ENCODE data around the gene FBLN5.
"Not testable (repeated sequence)": the region's sequence is repeated elsewhere in the genome, so short reads cannot be mapped to it uniquely, and the experiment has no call there.

Gene FBLN5

GRCh38 chr14:91904483-91904882 is 43.0 kb downstream of the FBLN5 start:
- no peak for DNase-seq

DNA sequence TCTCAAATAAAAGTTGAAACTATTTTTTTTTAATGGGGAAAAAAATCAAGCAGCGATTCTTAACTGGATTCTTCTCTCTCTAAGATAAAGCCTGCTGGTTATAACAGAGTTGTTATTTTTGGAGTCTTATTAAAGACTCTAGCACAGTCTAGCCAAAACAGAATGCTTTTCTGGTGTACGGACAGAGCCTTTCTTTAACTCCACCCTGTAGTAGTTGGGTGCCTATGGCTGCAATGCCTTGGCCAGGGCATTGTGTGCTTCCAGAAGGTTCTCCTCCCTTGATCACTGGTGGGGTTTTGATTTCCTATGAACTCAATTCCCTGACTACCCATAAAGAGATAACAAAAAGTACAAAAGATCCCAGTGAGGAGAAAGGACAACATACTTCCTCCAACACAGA is 44.4 kb downstream of the FBLN5 start:
- no peak for DNase-seq

DNA sequence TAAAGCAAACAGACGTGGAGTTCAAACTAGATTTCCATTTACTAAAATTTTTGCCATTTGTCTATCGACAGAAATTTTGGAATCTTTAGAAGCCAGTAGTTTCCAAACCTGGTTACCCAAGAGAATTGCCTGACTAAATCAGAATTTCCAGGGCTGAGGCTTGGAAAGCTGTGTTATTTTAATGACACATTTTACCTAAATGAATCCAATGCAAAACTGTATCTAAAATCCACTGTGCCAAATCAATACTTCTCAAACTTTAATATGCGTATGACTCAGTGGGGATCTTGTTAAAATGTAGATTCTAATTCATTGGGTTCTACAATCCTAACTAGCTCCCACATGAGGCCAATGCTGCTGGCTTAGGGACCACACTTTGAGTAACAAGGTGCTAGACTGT is 45.2 kb downstream of the FBLN5 start:
- no peak for DNase-seq

GRCh38 chr14:91901449-91902226 is 45.9 kb downstream of the FBLN5 start:
- no peak for DNase-seq

GRCh38 chr14:91899806-91900205 is 47.7 kb downstream of the FBLN5 start:
- no peak for DNase-seq

DNA sequence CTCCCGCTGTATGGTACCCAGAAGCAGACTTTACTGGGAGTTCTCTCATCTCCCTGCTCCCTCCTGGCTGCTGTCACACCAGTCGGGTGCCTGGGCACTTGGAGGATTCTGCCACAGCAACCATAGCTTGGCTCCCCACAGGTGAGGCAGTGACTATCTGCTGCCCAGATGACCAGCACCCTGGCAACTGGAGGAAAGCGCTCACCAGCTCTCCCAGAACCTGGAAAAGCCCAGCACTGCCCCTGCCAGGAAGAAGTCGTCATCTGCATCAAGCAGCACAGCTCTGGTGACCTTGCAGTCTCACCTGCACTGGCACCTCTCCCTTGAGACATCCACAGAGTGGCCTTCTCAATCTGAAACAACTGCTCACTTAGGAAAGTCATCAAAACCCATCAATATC is 48.3 kb downstream of the FBLN5 start:
- no peak for DNase-seq

DNA sequence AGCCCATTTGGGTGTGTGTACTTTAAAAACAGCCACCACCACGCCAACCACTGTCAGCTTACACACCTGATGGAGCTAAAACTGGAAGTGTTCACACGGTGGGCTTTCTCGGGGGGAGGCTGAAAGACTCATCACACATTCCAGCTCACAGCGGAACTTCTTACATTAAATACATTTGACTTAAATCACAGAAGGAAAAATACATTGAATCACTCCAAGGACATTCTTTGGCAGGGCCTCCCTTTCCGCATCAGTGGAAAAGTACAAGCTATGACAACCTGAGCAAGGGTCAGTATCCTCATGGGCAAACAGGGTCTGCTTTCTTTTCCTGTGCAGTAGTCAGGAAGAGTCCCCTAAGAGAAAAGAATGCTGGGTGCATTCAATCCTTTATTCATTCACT is 49.1 kb downstream of the FBLN5 start:
- no peak for DNase-seq

- DNase-seq: not testable (repeated sequence)
Observed at GRCh38 chr14:91897716-91898115, 49.8 kb downstream of the FBLN5 start.

DNA sequence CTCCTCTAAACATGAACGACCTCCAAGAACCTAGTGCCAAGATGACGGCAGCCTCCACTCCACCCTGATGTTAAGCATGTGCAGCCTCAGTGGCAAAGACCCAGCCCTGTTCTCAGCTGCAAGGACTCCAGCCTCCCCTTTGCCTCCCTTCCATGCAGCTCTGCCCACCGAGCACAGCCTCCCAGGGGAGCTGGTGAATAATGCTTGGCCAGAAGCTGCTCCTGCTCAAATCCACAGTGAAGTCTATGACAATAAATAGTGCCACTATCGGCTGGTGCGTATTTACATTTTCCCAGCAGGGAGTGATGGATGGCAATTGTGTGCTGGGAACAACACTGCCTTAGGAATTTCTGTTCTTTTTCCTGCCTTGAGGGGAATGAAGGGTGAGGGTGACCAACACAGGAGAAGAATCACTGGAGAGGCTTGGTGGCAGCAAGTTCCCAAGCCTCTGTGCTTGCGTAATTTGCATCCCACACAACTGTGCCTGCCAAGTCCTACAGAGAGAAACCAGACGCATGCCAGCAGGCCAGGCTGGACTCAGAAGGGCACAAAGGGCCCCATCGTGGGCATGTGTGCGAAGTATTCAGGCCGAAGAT is 50.3 kb downstream of the FBLN5 start:
- no peak for DNase-seq

DNA sequence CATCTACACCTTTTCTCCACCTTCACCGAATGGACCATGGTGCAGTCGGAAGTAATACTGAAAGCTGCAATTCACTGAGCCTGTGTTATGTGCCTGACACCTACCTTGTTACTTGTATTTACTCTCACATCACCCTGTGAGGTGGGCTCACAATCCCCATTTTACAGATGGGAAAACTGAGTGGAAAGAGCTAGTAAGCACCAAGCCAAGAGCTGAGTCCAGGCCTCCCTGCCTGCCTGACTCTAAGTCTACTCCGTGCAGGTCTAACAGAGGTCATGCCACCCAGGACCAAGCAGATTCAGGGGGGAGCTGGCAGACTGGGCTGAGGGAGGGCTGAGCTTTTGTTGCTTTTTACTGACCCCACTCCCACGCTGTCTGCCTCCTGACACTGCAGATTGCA is 51.1 kb downstream of the FBLN5 start:
- DNase-seq: no peak

DNA sequence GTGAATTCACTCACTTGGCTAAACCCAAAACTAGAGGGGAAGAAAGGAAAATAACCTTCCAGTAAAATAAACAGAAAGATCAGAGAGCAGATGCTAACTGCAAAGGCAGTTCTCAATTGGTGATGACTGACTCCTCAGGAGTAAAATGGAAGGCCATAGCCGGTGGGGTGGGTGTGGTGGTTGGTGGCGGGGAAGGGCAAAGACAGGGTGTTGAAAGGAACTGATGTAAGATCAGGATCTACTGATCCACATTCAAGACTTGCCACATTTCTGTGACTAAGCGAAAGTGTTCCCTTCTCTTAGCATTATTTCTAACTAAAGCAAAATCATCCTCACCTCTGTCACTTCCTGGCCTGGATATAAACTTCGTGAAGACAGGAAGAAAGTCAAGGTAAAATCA is 53.8 kb downstream of the FBLN5 start:
- no peak for DNase-seq

- peak; percentile 11 for DNase-seq
Observed at GRCh38 chr14:91893007-91893406, 54.5 kb downstream of the FBLN5 start.

DNA sequence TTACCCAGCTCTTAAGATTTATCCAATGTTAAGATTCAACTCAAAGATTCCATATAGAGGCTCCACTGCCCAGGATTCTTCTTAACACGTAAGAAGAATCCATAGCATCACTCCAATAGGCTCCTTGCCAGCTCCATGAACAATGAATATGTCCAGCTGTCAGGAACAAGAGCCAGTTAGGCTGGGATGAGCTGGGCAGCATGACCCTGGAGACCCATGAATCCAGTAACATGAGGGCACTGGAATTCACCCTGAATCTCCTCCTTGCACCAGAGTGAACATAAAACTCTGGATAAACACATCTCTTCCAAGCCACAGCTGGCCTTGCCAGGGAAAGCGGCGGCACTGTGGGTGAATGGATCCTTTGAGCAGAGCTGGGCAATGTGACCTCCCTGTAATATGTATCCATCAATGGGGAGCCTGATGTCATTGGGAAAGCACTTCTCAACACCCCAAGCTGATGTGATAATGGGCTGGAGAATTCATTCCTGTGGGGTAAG is 55.7 kb downstream of the FBLN5 start:
- DNase-seq: no peak

- no peak for DNase-seq
Observed at GRCh38 chr14:91891101-91891500, 56.4 kb downstream of the FBLN5 start.

DNA sequence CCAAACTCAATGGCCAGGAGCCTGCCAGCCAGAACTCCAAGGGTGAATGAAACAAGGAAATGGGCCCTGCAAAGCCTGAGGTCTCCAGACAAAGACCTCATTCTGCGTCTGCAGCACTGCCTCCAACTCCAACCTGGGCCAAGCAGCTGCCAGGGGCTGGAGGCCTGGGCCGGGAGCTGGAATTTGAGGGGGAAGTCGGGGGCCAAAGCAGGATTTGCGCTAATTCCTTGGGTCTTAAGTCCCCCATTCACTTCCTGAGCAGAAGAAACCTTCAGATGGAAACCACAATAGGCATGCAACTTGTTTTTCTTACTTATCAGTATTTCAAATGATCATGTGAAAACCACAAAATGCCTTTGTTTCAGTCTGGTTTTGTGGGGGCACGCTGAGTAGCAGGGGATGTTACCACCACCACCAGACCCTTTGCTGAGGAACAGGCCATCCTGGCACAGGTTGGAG is 57.2 kb downstream of the FBLN5 start:
- DNase-seq: no peak

- DNase-seq: no peak
Observed at GRCh38 chr14:91889477-91890211, 57.9 kb downstream of the FBLN5 start.

DNA sequence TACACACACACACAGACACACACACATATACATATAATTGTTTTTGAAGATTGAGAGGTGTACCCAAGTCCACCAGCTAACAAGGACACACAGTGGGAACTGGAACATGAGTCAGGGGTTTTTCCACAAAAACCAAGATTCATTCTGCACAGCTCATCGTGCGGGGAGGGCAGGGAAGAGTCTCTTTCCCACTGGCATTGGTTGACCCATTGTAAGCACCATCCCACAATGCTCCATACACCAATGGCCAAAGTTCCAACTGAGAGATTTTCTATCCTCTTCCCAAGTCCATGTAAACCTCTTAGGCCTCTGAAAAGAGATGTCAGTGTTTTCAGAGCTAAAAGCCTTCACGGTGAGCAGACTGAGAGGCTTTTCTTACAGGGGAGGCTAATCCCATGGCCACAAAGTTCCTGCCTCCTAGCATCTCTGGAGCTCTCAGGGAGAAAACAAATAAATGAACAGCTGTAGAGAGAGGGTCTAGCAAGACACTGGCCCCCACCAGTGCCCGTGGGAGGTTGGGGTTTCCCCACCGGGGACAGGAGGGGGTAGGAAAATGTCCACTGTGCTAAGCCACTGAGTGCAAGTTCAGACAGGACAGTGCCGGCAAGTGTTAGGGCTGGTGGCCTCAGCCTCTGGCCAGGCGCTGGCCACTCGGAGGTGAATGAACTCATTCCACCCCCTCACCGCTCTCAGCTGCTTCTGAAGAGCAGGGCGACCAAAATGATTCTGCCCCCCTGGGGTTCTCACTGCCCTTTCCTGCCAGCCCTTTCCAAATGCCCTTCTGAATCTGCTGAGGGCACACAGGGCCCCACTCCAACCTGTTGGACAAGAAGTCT is 58.6 kb downstream of the FBLN5 start:
- no peak for DNase-seq

DNA sequence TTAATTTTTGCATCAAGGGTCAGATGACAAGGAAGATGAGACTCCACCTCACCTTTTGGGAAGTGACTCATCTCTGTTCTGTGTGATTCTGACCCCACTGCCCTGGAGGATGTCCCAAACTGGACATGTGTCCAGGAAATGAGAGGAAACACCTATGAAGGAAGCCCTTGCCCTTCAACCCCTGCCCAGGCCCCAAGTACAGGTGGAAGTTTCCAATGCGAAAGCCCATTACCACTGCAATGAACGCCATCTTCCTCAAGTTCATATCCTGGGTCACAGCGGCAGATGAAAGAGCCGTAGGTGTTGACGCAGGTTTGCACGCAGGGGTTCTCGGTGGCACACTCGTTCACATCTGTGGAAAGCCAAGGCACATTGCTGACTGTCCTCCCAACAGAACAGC is 60.5 kb downstream of the FBLN5 start:
- DNase-seq: no peak

DNA sequence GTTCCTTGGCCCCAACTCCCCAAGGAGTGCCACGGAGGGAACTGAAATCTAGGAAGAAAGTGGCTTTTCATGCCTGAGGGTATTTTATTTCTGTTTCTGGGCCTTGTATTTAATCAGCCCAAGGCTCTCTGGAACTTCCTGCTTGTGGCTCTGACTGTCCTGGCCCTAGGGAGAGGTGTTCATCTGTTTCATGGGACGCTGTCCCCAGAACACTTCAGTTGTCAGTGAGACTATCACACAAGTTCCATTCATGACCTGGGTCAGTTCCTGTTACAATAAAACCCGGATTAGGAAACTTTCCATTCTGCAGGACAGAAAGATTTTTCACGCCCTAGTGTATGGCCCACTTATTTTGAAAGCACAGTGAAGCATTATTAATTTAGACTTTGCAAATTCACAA is 61.7 kb downstream of the FBLN5 start:
- DNase-seq: no peak

DNA sequence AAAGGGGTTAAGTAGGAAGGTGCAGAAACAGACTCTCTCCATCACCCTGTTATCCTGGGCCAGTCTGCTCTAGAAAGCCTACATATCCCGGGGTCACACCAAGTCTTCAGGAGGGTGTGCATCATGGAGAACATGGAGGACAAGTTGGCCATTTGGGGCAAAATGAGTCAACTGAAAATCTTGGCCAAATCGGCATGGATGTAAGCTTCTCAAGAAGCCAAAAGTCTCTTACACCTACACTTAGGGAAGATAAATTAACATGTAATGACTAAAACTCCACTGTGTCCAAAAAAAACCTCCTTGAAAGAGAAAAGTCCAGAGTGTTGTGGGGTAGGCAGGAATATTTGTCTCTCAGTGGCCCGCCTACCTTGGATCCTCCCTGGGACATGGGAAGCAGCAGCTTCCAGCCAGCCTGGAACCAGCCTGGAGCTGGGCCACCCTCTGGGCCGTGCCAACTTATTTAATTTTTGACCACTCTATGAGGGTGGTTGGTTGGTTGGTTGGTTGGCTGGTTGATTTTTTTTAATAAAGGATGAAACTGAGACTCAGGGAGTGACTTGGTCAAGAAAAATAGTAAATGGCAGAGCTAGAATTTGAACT is 62.3 kb downstream of the FBLN5 start:
- DNase-seq: no peak

DNA sequence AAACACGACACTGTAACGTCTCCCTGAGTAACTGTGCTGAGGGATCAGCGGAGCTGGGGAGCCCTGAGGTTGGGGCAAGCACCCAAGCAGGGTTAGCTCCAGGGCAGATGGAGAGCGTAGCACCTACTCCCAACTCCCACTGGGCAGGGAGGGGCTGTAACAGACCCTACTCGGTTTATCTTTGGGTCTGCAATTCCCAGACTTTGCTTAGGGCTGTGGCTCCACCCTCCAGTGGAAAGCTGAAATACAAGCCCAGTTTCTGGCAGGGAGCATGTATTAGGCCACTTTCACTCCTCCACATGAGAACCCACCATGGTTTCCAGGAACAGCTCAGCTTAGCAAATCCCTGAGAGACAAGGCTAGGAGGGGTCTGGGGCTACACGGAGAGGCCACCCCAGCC is 62.8 kb downstream of the FBLN5 start:
- no peak for DNase-seq

DNA sequence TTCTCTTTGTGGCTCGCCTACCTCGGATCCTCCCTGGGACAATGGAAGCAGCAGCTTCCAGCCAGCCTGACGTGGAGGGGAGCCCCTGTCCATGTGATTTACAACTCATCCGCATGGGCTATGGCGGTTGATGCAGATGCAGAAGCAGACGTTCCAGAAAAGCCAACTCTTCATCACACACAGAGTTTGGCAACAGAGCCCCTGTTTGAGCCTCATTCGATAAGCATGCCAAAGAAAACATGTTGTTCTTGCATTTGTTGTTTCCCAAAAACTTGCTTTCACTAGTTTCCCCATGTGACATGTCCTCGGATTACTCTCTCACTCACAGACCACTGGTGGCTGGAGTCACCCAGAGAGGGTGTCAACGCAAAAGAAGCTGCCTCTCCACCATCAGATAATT is 63.7 kb downstream of the FBLN5 start:
- DNase-seq: no peak

GRCh38 chr14:91882776-91883175 is 64.7 kb downstream of the FBLN5 start:
- no peak for DNase-seq

Measured in NCI-H1436 (cell line).